ENCODE results near the gene HOXD8.

The HOXD8 gene

GRCh38 chr2:176147800-176148496 is 18.4 kb downstream of the HOXD8 start:
- no peak for DNase-seq

DNA sequence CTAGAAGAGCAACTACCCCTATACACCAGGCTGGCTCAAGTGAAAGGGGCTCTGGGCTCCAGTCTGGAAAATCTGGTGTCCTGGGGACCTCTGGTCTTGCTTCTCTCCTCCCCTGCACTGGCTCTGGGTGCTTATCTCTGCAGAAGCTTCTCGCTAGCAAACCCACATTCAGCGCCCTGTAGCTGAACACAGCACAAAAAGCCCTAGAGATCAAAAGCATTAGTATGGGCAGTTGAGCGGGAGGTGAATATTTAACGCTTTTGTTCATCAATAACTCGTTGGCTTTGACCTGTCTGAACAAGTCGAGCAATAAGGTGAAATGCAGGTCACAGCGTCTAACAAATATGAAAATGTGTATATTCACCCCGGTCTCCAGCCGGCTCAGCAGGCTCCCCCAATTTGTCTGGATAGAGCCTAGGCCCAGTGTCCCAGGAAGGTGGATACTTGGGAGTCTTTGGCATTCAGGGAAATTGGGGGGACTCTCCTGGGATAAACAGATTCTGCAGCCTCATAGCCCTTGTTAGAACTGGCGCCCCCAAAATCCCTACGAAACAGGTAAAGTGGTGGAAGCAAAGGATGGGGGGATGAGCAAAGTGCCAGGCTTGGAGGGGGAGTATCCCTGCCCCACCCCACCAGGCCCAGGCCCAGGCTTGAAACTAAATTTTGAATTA is 19.4 kb downstream of the HOXD8 start:
- DNase-seq: no peak

- DNase-seq: no peak
These were observed 20.0 kb downstream of the HOXD8 start for GRCh38 chr2:176149481-176149938.

- no peak for DNase-seq
These were observed 20.6 kb downstream of the HOXD8 start for GRCh38 chr2:176149939-176150583.

- DNase-seq: no peak
These were observed 21.3 kb downstream of the HOXD8 start for GRCh38 chr2:176150584-176151441.

DNA sequence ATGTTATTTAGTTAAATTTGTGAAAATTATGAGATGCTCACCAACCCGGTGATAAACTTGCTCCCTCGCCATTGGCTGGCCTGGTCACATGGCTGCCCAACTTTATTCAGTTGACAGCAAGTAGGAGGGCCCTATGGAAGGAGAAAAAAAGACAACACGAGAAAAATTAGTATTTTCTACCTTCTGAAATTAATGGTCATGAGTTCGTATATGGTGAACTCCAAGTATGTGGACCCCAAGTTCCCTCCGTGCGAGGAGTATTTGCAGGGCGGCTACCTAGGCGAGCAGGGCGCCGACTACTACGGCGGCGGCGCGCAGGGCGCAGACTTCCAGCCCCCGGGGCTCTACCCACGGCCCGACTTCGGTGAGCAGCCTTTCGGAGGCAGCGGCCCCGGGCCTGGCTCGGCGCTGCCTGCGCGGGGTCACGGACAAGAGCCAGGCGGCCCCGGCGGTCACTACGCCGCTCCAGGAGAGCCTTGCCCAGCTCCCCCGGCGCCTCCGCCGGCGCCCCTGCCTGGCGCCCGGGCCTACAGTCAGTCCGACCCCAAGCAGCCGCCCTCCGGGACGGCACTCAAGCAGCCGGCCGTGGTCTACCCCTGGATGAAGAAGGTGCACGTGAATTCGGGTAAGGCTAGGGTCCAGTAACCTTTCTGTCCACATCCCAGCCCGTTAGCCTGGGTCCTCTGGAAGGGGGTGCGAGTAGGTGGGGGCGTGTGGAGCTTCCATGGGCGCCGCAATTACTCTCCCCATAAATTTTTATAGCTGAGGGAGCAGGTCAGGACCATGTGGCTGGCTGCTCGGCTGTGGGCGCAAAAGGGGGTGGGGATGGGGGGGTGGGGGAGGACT is 22.2 kb downstream of the HOXD8 start, which contains the start of gene HOXD4:
TSS of gene HOXD4 (plus strand) at position 109 of the 846 bp plus-strand sequence. CDS start at position 193, 84 bp downstream.
- DNase-seq: no peak

DNA sequence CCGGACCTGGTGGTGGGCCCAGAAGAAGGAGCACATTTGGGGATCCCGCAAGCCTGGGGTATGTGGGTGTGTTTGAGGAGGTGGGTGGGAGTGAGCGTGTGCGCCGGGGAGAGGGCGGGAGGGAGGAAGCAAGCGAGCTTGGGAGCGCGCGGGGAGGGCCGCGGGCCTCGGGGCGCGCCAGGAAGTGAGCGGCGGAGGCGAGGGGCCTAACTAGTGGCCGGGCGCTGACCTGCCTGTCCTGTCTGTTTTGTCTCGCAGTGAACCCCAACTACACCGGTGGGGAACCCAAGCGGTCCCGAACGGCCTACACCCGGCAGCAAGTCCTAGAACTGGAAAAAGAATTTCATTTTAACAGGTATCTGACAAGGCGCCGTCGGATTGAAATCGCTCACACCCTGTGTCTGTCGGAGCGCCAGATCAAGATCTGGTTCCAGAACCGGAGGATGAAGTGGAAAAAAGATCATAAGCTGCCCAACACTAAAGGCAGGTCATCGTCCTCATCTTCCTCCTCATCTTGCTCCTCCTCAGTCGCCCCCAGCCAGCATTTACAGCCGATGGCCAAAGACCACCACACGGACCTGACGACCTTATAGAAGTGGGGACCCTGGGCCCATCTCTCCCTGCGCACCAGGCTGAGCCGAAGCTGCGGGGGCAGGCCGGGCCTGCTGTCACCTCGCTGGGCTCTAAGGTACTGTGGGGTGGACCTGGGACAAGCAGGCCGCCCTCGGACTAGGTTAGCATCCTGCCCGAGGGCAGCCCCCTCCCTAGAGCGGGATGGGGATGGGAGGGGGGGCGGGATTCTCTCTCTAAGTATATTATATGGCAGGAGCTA is 23.1 kb downstream of the HOXD8 start:
- DNase-seq: no peak

DNA sequence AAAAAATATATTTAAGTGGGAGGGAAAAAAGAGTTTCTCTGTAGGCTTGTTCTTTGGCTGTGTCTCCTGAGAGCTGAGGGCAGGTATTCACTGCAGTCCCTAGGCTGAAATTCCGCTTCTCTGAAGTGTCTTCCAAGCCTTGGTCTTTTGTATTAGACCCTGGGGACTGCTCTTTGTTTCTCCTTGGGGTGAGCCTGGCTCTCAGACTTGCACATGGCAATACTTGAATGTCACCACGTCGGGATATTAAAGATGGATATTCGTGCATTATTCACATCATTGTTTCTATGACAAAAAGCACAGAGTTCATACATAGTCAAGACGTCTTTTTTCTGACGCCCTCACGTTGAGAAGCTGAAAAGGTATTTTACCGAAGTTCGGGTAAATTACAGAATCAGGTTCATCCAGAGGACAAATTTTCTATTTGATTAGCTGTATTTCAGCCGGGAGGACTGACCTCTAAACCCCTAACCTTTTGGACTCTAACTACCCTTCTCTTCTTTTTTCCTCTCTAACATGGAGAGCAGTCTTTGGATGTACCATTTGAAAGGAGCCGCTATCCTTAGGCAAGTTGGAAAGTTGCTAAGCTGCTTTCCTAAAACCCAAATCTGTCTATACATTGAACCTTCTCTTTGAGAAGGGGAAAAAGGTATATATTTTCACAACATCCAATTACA is 25.2 kb downstream of the HOXD8 start:
- no peak for DNase-seq

DNA sequence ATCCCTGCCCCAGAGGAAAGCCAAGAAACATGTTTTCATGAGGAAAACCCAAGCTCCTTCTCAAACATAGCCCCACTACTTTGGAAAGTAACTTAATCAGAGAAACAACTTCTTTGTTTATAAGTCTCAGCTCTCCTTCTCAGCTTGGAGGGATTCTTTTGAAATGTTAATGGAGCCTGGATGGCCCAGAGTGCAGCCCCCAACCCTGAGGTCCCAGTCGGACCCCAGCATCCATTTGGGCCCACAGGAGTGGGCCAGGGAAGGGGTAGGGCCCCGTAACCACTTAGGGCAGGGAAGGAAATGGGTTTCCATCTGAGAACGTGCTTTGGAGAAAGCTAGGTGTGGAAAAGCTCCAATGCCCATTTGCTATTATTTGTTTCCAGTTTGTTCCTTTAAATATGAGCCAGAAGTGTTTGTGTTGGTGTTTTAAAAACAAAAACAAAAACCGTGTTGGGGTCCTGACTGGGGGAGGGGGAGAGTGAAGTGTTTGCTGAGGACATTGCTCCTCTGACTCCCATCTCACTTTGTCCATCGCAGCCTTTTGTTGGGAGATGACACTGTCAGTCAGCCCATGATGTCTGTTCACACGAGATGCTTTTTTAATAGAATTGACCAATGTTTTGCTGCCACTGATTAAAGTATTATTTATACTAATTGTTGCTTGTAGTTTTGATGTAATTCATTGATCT is 26.0 kb downstream of the HOXD8 start:
- DNase-seq: no peak

GRCh38 chr2:176156301-176156806 is 26.8 kb downstream of the HOXD8 start:
- DNase-seq: no peak

DNA sequence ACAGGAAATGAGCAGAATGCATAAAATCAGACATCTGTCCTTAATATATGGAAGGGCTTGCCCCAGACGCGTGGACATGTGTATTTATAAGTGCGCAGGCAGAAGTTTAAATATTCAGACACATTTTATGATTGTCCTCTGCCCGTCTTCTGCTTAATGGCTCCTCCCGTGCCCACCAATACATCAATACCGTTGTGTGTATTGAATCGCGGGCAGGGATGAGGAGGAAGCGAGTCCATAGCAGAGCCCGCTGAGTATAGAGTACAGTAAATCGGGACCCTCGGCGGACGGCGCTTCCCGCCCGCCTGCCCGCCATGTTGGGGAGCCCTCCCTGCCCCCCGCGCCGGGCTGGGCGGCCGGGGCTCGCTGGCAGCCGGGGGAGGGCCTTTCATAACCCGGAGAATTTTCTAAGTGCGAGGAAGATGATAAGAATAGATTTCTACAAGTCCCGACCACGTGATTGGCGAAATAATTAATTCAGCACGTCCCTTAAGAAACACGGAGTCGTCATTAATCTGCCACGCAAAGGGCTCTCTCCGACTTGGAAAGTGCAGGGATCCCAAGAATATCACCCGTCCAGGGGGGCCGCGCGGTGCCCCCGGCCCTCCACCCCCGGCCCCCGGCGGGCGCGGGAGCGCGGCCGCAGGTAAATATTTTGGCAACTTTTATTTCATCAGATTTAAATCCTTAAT is 27.4 kb downstream of the HOXD8 start, which contains the start of gene HOXD3:
TSS of gene HOXD3 (plus strand) at position 501 of the 692 bp plus-strand sequence. CDS start 11,808 bp downstream, outside the sequence.
- DNase-seq: no peak

DNA sequence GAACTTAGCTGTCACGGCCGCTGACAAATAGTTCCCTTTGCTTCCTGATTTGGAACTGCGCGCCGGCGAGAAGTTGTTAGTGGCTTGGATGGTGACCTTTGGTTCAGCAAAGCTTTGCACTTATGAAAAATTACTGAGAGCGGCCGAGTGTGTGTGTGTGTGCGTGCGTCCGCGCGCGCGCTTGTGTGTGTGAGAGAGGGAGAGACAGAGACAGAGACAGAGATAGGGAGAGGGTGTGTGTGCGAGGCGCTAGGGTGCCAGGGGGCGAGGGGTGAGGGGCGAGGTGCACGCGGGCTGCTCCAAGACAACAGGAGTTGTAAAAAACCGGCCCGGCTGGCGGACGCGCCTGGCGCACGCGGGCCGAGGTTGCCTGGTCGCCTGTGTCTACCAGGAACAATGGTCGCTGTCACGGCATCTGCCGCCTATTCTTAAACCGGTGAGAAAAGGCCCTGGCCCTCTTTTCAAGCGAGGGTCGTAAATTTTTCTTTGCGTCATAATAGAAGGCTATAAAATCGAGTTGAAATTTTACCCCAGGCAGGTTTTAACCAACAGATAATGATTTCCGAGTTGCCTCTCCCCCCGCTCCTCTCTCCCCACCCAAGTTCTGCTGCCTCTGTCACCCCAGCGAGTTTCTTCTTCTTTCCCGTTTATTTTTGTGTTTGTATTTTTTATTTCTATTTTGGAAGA is 28.1 kb downstream of the HOXD8 start:
- peak; percentile 67 for DNase-seq

DNA sequence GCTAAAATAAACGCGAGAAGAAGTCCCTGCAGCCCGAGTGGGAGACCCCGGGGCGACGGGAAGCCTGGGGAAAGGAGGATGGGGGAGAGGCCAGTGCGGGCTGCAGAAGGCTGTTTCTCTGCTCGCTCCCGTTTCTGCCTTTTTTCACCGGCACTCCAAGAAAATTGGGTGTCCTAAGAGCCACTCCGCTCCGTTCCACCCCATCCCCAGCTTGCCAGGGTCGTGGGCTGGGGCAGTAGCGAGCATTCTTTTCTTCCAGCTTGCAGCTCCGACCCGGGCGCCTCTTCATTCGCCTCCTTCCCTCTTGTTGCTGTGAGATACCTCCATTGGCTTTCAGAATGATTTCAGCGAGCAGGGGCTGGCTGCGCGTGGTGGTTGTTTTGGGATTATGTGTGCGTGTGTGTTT is 28.7 kb downstream of the HOXD8 start:
- DNase-seq: peak; percentile 45

- DNase-seq: peak; percentile 91
These were observed 29.6 kb downstream of the HOXD8 start for GRCh38 chr2:176158855-176159662.

DNA sequence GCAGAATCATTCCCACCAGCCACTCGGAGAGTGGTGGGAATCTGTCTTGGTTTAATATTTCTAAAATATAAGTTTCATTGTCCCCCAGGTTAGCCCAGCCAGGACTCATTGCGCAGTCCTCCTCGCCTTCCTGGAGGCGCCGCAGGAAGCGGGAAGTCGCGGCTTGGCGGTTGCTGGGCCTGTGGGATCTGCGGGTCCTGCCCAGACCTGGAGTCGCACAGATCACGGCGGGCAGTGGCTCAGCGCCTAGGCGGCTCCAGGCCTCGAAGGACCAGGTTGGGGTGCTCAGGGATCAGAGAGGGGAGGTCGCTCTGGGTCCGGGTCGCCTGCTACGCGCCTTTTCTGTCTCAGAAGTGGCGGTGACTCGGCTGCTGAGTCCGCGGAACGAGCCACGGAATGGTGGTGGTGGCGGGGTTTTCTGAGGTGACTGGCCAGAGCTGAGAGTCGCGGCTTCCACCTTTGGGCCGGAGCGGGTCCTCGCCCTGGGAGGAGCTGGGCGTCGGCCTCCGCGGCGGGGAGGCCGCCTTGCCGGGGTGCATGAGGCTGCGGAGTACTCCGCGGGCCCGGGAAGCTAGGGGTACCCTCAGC is 30.3 kb downstream of the HOXD8 start:
- DNase-seq: no peak

DNA sequence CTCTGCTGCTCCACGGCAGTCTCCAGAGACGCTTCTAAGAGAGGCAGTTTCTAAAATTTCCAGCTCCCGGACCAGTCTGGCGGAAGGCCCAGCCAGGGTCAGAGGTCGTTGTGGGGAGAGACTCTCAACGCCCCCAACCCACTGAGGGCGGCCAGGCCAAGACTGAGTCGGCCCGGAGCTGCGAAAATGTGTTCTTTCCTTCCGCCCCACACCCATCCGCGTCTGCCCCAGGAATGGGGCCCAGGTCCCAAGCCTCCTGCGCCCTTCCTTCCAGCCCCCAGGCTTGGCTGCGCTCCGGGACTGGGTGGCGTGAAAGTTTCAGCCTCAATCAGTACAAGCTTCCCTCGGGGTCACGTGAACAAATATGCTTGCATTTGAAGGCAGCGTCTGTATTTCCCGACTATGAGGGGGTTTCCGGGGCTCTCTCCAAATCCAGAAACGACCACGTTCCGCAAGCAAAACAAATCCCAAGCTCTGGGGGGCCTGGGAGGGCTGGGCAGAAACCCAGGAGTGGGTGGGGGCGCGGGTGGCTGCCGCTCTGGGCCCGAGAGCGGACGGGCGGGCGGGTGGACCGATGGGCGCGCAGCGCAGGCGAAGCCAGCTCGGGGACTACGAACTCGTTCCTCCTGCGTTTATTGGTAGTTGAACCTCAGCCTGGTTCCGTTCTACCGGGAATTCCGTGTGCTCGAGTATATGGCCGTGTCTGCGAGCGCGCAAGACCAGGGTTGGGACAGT is 30.9 kb downstream of the HOXD8 start:
- peak; percentile 43 for DNase-seq
